SKM-1 (cell line): ENCODE measurements around the gene ACOX2.

Experiments used
- DNase-seq: peaks from one replicate; lab custom pipeline; 2025; ENCODE audit not compliant: unreplicated experiment; lab: John Stamatoyannopoulos, UW

The ACOX2 gene

GRCh38 chr3:58566398-58567250, 29.6 kb upstream of the ACOX2 start:
- DNase-seq, result no peak

- DNase-seq, result no peak
Measured at GRCh38 chr3:58565621-58566397, 28.8 kb upstream of the ACOX2 start.

- no peak for DNase-seq
Measured at GRCh38 chr3:58564456-58565160, 27.6 kb upstream of the ACOX2 start.

- no peak for DNase-seq
Measured at GRCh38 chr3:58564054-58564453, 27.1 kb upstream of the ACOX2 start.

GRCh38 chr3:58563386-58564035, 26.5 kb upstream of the ACOX2 start:
- no peak for DNase-seq

- DNase-seq, result no peak
Measured at GRCh38 chr3:58562498-58562897, 25.5 kb upstream of the ACOX2 start.

- no peak for DNase-seq
Measured at GRCh38 chr3:58560771-58561311, 23.9 kb upstream of the ACOX2 start.

- no peak for DNase-seq
Measured at GRCh38 chr3:58559586-58559985, 22.6 kb upstream of the ACOX2 start.

DNA sequence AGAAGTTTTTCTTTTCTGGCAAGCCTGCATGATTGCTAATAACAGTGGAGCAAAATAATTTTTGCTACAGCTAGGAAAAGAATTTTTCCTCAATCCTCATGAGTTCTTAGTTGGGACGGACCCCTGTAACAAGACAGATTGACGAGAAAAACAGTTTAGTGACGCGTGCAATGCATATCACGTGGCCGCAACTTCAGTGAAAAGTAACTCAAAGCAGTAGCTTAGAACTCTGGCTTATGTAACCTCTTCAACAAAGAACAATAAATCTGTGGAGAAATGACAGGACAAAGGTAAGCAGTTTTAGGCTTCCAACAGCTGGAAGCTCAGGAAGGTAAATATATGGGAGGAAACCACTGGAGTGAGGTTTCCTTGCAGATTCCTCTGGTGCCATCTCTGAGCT, 20.5 kb upstream of the ACOX2 start:
- DNase-seq, result no peak

DNA sequence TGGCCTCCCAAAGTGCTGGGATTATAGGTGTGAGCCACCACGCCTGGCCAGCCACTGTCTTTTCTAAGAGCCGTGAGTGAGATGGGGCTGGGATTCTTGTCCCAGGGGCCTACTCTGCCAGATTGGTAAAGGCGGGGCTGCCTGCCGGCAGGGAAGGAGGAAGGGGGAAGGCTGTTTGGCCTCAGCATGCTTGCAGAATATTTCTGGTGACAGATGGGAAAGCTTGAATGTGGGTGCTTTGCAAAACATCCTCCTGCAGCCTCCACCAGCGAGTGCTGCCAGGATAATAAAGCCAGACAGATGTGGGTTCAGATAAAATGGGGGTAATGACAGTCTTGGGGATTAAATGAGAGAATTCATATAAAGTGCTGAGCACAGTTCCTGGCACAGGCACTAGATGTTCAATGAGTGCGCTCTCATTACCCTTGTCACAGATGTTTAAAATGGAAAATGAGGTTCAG, 19.8 kb upstream of the ACOX2 start:
- no peak for DNase-seq

GRCh38 chr3:58556001-58556400, 19.0 kb upstream of the ACOX2 start:
- DNase-seq, result no peak

DNA sequence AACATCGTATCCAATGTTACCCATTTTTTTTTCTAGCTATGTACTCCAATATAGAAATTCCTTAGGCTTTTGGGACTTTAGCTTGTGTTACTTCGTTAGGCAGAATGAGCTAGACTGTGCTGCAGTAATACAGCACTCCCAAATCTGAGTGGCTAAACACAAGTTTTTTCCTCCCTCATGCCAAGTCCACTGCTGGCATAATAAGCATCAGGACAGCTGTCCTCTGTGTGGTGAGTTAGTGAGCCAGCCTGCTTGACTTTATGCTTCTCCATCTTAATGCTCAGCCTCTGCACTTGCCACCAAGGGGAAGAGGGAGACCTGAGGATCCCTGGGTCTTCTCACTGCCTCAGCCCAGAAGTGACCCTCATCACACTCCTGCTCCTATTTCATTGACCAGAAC, 18.2 kb upstream of the ACOX2 start:
- no peak for DNase-seq

DNA sequence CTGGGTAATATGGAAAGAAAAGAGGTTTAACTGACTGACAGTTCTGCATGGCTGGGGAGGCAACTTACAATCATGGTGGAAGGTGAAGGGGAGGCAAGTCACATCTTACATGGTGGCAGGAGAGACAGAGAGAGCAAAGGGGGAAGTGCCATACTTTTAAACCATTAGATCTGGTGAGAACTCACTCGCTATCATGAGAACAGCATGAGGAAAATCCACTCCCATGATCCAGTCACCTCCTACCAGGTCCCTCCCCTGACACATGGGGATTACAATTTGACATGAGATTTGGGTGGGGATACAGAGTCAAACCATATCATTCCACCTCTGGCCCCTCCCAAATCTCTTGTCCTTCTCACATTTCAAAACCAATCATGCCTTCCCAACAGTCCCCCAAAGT, 16.0 kb upstream of the ACOX2 start:
- DNase-seq, result no peak

GRCh38 chr3:58551636-58552180, 14.7 kb upstream of the ACOX2 start:
- no peak for DNase-seq

DNA sequence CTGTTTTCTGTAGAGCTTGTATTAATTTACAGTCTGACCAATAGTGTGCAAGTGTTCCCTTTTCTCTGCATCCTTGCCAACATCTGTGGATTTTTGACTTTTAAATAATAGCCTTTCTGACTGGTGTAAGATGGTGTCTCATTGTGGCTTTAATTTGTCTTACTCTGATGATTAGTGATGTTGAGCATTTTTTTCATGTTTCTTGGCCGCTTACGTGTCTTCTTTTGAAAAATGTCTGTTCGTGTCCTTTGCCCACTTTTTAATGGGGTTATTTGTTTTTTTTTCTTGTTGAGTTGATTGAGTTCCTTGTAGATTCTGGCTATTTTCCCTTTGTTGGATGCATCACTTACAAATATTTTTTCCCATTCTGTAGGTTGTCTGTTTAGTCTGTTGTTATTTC, 7.6 kb upstream of the ACOX2 start:
- no peak for DNase-seq

GRCh38 chr3:58540176-58540858, 3.3 kb upstream of the ACOX2 start:
- DNase-seq, result no peak

DNA sequence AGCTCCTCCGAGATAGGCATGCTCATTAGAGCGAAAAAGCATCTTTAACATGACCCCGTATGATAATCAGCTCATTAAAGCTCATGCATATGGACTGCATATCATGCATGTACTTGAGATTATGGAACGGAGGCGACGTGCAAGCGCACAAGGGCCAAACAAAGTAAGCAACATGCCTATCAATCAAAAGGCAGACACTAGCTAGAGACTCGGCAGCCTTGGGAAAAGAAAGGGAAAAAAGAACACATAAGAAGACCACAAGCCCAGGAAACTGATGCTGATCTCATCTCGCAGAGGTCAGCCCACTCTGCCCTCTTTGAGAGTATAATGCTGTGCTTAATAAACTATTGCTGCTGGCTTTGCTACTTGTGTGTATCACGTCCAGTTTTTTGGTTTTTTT, 2.6 kb upstream of the ACOX2 start:
- DNase-seq, result no peak

DNA sequence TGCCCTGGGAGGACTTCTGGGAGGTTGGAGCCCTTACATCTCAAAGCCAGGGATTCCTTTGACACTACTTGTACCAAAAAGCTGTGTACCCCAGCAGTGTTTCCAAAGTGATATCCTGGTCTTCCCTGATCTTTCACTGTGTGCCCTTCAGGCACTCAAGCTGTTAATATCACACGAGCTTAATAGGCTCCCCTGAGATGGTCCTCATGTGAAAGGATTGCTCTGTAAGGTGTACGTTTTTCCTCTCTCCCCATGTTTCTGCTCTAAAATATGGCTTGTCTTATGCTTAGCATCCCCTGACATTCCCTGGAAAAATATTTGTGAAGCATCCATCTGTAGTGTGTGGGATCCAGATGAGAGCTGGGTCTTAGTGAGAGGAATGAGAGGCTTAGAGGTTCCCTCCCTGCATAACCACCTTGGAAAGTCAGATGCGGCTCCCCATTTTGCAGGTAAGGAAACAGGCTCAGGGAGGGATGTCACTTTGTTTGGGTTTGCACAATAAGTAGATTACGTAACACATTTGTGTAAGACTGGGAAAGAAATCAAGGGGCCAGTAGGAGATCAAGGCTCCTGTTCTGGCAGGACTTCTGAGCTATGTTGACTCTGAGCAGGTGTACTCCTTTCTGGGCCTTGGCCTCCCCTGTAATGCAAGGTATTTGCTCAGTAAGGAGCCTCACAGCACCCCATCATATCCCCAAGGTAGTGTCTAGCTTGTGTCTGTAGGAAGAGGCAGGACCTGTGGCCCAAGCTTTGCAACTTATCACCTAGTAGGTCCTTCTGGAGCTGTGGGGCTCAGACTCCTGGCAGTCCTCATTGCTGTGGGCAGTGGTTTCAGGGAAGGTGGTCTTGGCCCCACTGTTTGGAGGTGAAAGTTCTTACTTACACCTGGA, 667 bp upstream of the ACOX2 start:
- no peak for DNase-seq
